Ishikawa (cell line): ENCODE measurements around the gene ZBED2.

Experiments
- CEBPB ChIP-seq: IDR thresholded peaks from 2 replicates; pipeline ENCODE4 v1.6.1; 2012
- CREB1 ChIP-seq: IDR thresholded peaks from 2 replicates; pipeline ENCODE4 v1.6.1; 2012; ENCODE audit warnings: low read depth
- RAD21 ChIP-seq: IDR thresholded peaks from 2 replicates; pipeline ENCODE4 v1.6.1; 2012; ENCODE audit warnings: low read depth
- TAF1 ChIP-seq: IDR thresholded peaks from 2 replicates; pipeline ENCODE4 v1.6.1; 2012; ENCODE audit warnings: low read depth, mild to moderate bottlenecking

DNA sequence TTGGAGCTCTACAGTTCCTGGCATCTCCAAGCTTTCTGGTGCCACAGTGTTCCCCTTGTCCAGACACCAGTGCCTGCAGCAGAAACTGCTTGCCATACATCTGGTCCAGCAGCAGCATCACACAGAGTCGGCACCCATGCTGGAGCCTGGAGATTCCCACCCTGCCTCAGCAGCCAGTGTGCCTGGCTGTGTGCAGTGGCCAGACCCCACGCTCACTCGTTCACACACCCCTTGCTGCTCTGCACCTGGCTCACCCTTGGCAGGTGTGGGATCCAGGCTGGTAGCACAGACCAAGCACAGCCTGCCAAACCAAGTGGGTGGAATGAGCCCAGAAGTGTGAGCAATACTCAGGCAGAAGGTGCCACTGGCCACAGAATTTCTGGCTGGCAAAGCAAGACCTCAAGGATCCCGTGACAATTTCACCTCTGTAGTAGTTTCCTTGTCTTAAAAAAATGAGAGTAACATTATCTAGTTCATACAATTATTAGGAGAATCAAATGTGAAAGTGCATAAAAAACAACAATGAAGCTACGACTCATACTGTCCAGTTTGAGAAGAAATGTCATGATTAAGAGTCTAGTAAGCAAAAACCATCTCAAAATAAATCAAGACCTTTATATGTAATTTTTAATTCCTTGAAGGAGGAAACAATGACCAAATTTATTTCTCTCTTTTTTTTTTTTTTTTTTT lies 22.9 kb upstream of the ZBED2 start:
- TF ChIP-seq CEBPB = no peak
- no peak for TF ChIP-seq CREB1
- TF ChIP-seq TAF1 = no peak
- TF ChIP-seq RAD21 = no peak
